GM12878 (cell line): Measurements from ENCODE around the gene ABCC3. TPM values are rescaled to one million over a fixed set of nuclear protein-coding genes. Genes with fewer than 3 reads are reported as not detected.

Source experiments
- ATAC-seq: fragments of 200-7000 bp; cut with Tn5 transposase; 3 replicates; pipeline ENCODE4 v1.9.1; 2020; ENCODE audit warnings: mild to moderate bottlenecking, moderate library complexity
- BruUV-seq: library from RNA; stranded (reverse); fragments of 400-500 nt; replicated peaks from 2 replicates; lab custom pipeline; 2021; lab: Mats Ljungman, UMichigan
- CTCF ChIA-PET: fragments of 300-600 bp; sonication (Branson Sonifier 250); formaldehyde crosslinking; extraction: SDS; loops from one replicate; lab custom pipeline; 2021; ENCODE audit warnings: inconsistent platforms; lab: Yijun Ruan, JAX
- POLR2A ChIA-PET: fragments of 350-600 bp; formaldehyde crosslinking; extraction: SDS; loops from one replicate; lab custom pipeline; 2021; ENCODE audit warnings: inconsistent platforms; lab: Charles Lee
- RAD21 ChIA-PET: fragments of 300-600 bp; sonication (Branson Sonifier 250); formaldehyde crosslinking; loops from one replicate; lab custom pipeline; 2023; ENCODE audit warnings: antibody characterized with exemption; ENCODE audit not compliant: unreplicated experiment; lab: Charles Lee
- SMC1A ChIA-PET: fragments of 300-600 bp; sonication (Branson Sonifier 250); formaldehyde crosslinking; loops from one replicate; lab custom pipeline; 2023; ENCODE audit not compliant: unreplicated experiment, uncharacterized antibody; lab: Charles Lee
- DNase-seq: peaks from one replicate; pipeline ENCODE4 v3.0.0-alpha.2; 2011; ENCODE audit warnings: low read depth, low spot score
- FAIRE-seq: peaks from 3 replicates; lab custom pipeline; 2011; peaks lifted over from hg19 to GRCh38; lab: Jason Lieb, UNC
- H2AFZ ChIP-seq: 2 replicates; pipeline ENCODE4 v1.6.0; 2011; ENCODE audit warnings: low read depth, low read length, control low read depth; ENCODE audit not compliant: control insufficient read depth
- H3K27ac ChIP-seq: 2 replicates; pipeline ENCODE4 v1.5.1; 2011; ENCODE audit warnings: control low read depth; ENCODE audit not compliant: control insufficient read depth, insufficient read depth
- H3K27me3 ChIP-seq, 2 experiments: replicated peaks in 1 of 2; 2 replicates each; pipeline versions ENCODE4 v1.6.0 to v1.6.1; 2011; ENCODE audit warnings: low read length in 1 of 2; ENCODE audit not compliant: control insufficient read depth in 2 of 2, insufficient read depth in 2 of 2
- H3K36me3 ChIP-seq, 2 experiments: 2 replicates each; pipeline ENCODE4 v1.5.1; 2011; ENCODE audit warnings: low read length in 1 of 2; ENCODE audit not compliant: control insufficient read depth in 2 of 2, insufficient read depth in 2 of 2
- H3K4me1 ChIP-seq: 2 replicates; pipeline ENCODE4 v1.6.1; 2011; ENCODE audit warnings: mild to moderate bottlenecking, low read length, moderate library complexity, mixed read lengths; ENCODE audit not compliant: control insufficient read depth, insufficient read depth
- H3K4me2 ChIP-seq: 2 replicates; pipeline ENCODE4 v1.6.0; 2011; ENCODE audit warnings: control low read depth; ENCODE audit not compliant: control insufficient read depth, insufficient read depth
- H3K4me3 ChIP-seq: fragments of 200-600 bp; sonication (generic); 2 replicates; pipeline ENCODE4 v1.5.1; 2016
- H3K79me2 ChIP-seq: 2 replicates; pipeline ENCODE4 v1.6.0; 2011; ENCODE audit warnings: low read length; ENCODE audit not compliant: control insufficient read depth, insufficient read depth
- H3K9ac ChIP-seq: 2 replicates; pipeline ENCODE4 v1.8.0; 2011; ENCODE audit warnings: low read length, control low read depth, mixed read lengths; ENCODE audit not compliant: control insufficient read depth, insufficient read depth
- H3K9me3 ChIP-seq: replicated peaks from 3 replicates; pipeline ENCODE4 v1.5.1; 2011; ENCODE audit warnings: mild to moderate bottlenecking, low read length; ENCODE audit not compliant: control insufficient read depth, insufficient read depth
- H4K20me1 ChIP-seq: 2 replicates; pipeline ENCODE4 v1.6.0; 2011; ENCODE audit not compliant: control insufficient read depth, insufficient read depth
- EGR1 ChIP-seq, 2 experiments: IDR thresholded peaks; 1 replicate in 1 of 2; 2 replicates in 1 of 2; pipeline ENCODE4 v1.6.1; 2011 to 2012; ENCODE audit warnings: low read depth in 2 of 2, low read length in 2 of 2, borderline replicate concordance in 1 of 2, mild to moderate bottlenecking in 1 of 2, moderate library complexity in 1 of 2
- RCOR1 ChIP-seq: conservative IDR thresholded peaks from 2 replicates; pipeline ENCODE4 v1.6.1; 2012; ENCODE audit warnings: low read depth, low read length, improper control_type of control experiment
- WGBS: methylation state at CpG from one replicate; pipeline ENCODE4 v1.1.6; 2016; ENCODE audit warnings: low lambda C conversion rate; ENCODE audit not compliant: insufficient replicate concordance, insufficient coverage; ENCODE audit errors: missing lambda C conversion rate; 5-methylcytosine and 5-hydroxymethylcytosine counted together
- in situ Hi-C: fragments of 300-500 bp; cut with MboI; formaldehyde crosslinking; loops from 9 replicates; pipeline ENCODE4 v1.14.3; 2018; ENCODE audit warnings: mixed read lengths
- intact Hi-C: fragments of 100-400 bp; cut with micrococcal nuclease; formaldehyde crosslinking; loops from one replicate; pipeline ENCODE4 v1.14.2; 2022; ENCODE audit not compliant: unreplicated experiment
- polyA plus RNA-seq, 11 experiments: library from polyadenylated mRNA; depleted of rRNA in 4 of 11; unstranded in 6 of 11; stranded (reverse) in 5 of 11; fragments of >200 nt; fragmentation: Nextera tagmentation in 4 of 11; fragmentation: Illumina TruSeq in 1 of 11; extraction: Ambion mirVana in 4 of 11; extraction: Trizol in 1 of 11; gene quantifications; 1 replicate in 1 of 11; 2 replicates in 10 of 11; pipeline versions ENCODE4 v1.2.1 to v1.2.3, GENCODE V29; 2011 to 2016; ENCODE audit warnings: inconsistent platforms in 2 of 11, missing spikeins in 2 of 11, low read depth in 1 of 11
- total RNA-seq, 4 experiments: library from RNA; depleted of rRNA in 3 of 4; stranded (reverse); fragments of >200 nt in 3 of 4; fragmentation: Illumina TruSeq in 1 of 4; extraction: Trizol in 1 of 4; gene quantifications; 2 replicates each; pipeline versions ENCODE4 v1.2.1 to v1.2.3, GENCODE V29; 2013 to 2021
- TF ChIP-seq, protein P1 (sequence below): IDR thresholded peaks from 2 replicates; pipeline ENCODE4 v1.6.1; 2012; ENCODE audit warnings: improper control_type of control experiment, low read depth, low read length; ENCODE audit not compliant: insufficient replicate concordance
- TF ChIP-seq, protein P2 (sequence below): fragments of 450-650 bp; IDR thresholded peaks from 2 replicates; pipeline ENCODE4 v1.6.1; 2017; ENCODE audit warnings: mild to moderate bottlenecking, moderate library complexity
- TF ChIP-seq, protein P3 (sequence below): IDR thresholded peaks from 2 replicates; pipeline ENCODE4 v1.6.1; 2011; ENCODE audit warnings: mild to moderate bottlenecking, low read depth, low read length, moderate library complexity; ENCODE audit not compliant: insufficient replicate concordance
- TF ChIP-seq, protein P4 (sequence below): fragments of 450-650 bp; IDR thresholded peaks from 2 replicates; pipeline ENCODE4 v1.6.1; 2017; ENCODE audit warnings: antibody characterized with exemption, mild to moderate bottlenecking, moderate library complexity

The ABCC3 gene
- total and polyA plus RNA-seq, 10 of the 15 experiments (the other 5 are each of a cell fraction or from before 2014, with no cell fraction given): 0.21 to 2.3 (median 0.71) TPM; not detected in 6

DNA sequence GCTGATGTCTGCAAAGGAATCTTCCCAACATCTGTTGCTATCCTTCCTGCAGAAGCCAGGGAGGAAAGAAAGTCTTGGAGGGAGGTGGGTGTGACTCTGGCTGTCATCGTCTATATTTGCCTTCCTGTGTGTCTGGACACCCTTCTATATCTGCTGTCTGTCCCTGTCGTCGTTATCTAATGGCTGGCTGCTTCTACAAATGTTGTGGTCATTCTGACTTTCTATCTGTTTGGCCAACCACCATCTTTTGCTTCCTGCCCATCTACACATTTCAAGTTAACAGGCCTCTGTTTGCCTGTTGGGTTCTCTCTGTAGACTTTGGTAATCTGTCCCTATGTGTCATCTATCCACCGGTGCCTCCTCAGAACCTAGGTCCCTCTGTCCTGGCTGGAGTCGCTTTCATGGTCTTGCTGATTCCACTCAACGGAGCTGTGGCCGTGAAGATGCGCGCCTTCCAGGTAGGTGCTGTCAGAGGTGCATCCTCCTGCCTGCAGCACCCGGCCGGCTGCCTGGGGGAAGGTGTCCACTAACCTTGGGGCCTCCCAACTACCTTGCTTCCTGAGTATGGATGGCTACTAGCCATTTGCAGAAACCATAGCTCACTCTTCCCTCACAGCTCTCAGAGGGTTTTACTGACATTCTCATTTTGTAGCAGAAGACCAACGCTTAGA is 30.2 kb downstream of the ABCC3 start:
- H3K9ac ChIP-seq: no peak overlapping the region
- FAIRE-seq: no peak
- TF ChIP-seq, protein P1, sequence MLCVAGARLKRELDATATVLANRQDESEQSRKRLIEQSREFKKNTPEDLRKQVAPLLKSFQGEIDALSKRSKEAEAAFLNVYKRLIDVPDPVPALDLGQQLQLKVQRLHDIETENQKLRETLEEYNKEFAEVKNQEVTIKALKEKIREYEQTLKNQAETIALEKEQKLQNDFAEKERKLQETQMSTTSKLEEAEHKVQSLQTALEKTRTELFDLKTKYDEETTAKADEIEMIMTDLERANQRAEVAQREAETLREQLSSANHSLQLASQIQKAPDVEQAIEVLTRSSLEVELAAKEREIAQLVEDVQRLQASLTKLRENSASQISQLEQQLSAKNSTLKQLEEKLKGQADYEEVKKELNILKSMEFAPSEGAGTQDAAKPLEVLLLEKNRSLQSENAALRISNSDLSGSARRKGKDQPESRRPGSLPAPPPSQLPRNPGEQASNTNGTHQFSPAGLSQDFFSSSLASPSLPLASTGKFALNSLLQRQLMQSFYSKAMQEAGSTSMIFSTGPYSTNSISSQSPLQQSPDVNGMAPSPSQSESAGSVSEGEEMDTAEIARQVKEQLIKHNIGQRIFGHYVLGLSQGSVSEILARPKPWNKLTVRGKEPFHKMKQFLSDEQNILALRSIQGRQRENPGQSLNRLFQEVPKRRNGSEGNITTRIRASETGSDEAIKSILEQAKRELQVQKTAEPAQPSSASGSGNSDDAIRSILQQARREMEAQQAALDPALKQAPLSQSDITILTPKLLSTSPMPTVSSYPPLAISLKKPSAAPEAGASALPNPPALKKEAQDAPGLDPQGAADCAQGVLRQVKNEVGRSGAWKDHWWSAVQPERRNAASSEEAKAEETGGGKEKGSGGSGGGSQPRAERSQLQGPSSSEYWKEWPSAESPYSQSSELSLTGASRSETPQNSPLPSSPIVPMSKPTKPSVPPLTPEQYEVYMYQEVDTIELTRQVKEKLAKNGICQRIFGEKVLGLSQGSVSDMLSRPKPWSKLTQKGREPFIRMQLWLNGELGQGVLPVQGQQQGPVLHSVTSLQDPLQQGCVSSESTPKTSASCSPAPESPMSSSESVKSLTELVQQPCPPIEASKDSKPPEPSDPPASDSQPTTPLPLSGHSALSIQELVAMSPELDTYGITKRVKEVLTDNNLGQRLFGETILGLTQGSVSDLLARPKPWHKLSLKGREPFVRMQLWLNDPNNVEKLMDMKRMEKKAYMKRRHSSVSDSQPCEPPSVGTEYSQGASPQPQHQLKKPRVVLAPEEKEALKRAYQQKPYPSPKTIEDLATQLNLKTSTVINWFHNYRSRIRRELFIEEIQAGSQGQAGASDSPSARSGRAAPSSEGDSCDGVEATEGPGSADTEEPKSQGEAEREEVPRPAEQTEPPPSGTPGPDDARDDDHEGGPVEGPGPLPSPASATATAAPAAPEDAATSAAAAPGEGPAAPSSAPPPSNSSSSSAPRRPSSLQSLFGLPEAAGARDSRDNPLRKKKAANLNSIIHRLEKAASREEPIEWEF: no peak
- TF ChIP-seq, protein P2, sequence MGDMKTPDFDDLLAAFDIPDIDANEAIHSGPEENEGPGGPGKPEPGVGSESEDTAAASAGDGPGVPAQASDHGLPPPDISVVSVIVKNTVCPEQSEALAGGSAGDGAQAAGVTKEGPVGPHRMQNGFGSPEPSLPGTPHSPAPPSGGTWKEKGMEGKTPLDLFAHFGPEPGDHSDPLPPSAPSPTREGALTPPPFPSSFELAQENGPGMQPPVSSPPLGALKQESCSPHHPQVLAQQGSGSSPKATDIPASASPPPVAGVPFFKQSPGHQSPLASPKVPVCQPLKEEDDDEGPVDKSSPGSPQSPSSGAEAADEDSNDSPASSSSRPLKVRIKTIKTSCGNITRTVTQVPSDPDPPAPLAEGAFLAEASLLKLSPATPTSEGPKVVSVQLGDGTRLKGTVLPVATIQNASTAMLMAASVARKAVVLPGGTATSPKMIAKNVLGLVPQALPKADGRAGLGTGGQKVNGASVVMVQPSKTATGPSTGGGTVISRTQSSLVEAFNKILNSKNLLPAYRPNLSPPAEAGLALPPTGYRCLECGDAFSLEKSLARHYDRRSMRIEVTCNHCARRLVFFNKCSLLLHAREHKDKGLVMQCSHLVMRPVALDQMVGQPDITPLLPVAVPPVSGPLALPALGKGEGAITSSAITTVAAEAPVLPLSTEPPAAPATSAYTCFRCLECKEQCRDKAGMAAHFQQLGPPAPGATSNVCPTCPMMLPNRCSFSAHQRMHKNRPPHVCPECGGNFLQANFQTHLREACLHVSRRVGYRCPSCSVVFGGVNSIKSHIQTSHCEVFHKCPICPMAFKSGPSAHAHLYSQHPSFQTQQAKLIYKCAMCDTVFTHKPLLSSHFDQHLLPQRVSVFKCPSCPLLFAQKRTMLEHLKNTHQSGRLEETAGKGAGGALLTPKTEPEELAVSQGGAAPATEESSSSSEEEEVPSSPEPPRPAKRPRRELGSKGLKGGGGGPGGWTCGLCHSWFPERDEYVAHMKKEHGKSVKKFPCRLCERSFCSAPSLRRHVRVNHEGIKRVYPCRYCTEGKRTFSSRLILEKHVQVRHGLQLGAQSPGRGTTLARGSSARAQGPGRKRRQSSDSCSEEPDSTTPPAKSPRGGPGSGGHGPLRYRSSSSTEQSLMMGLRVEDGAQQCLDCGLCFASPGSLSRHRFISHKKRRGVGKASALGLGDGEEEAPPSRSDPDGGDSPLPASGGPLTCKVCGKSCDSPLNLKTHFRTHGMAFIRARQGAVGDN: no peak
- TF ChIP-seq, protein P3, sequence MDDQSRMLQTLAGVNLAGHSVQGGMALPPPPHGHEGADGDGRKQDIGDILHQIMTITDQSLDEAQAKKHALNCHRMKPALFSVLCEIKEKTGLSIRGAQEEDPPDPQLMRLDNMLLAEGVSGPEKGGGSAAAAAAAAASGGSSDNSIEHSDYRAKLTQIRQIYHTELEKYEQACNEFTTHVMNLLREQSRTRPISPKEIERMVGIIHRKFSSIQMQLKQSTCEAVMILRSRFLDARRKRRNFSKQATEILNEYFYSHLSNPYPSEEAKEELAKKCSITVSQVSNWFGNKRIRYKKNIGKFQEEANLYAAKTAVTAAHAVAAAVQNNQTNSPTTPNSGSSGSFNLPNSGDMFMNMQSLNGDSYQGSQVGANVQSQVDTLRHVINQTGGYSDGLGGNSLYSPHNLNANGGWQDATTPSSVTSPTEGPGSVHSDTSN: no peak
- TF ChIP-seq RCOR1 (no peak), EGR1 (IDR thresholded peaks at IDR 0.05; ENCODE audit: borderline replicate concordance in 1 of 2, low read depth in 2 of 2, low read length in 2 of 2) (no peak)
- TF ChIP-seq, protein P4, sequence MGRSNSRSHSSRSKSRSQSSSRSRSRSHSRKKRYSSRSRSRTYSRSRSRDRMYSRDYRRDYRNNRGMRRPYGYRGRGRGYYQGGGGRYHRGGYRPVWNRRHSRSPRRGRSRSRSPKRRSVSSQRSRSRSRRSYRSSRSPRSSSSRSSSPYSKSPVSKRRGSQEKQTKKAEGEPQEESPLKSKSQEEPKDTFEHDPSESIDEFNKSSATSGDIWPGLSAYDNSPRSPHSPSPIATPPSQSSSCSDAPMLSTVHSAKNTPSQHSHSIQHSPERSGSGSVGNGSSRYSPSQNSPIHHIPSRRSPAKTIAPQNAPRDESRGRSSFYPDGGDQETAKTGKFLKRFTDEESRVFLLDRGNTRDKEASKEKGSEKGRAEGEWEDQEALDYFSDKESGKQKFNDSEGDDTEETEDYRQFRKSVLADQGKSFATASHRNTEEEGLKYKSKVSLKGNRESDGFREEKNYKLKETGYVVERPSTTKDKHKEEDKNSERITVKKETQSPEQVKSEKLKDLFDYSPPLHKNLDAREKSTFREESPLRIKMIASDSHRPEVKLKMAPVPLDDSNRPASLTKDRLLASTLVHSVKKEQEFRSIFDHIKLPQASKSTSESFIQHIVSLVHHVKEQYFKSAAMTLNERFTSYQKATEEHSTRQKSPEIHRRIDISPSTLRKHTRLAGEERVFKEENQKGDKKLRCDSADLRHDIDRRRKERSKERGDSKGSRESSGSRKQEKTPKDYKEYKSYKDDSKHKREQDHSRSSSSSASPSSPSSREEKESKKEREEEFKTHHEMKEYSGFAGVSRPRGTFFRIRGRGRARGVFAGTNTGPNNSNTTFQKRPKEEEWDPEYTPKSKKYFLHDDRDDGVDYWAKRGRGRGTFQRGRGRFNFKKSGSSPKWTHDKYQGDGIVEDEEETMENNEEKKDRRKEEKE: no peak

More for the DNA sequence above, 30.2 kb downstream of the ABCC3 start:
- no peaks in the 10 kb centered on the region for H4K20me1 ChIP-seq
- H2AFZ ChIP-seq: no peak overlapping the region
- ChIA-PET POLR2A (no interaction called here), RAD21 (no interaction called here), CTCF (interaction anchor here (0.9 kb wide), 1 partner anchor 268 kb away, joined by 3 read pairs; the partner anchor contains the start of gene LRRC59), SMC1A (no interaction called here)
- no peaks in the 10 kb centered on the region for H3K36me3 ChIP-seq
- no peaks in the 10 kb centered on the region for H3K9me3 ChIP-seq
- H3K27me3 ChIP-seq: no peaks in the 10 kb centered on the region
- in situ Hi-C loops: no loop called here
- ATAC-seq (no peak), DNase-seq (no peak)
- H3K27ac ChIP-seq: no peak overlapping the region
- intact Hi-C loops: no loop called here
- WGBS: 68% methylated on average over 12 of the region's 12 CpGs
- H3K4me3 ChIP-seq: no peak overlapping the region
- H3K4me1 ChIP-seq: no peaks in the 10 kb centered on the region
- no peak overlapping the region for H3K4me2 ChIP-seq
- H3K79me2 ChIP-seq: no peaks in the 10 kb centered on the region
- no TSS peak for BruUV-seq
